Natural killer cell (primary cell): ENCODE data around the gene NDUFAF7. TPM values are rescaled to one million over a fixed set of nuclear protein-coding genes. Genes with fewer than 3 reads are reported as not detected.
"Not testable (repeated sequence)": the region's sequence is repeated elsewhere in the genome, so short reads cannot be mapped to it uniquely, and the experiment has no call there.

ENCODE experiments used
- ATAC-seq, 3 donors: fragments of 150-1000 bp in 2 of 3; fragments of 200-7000 bp in 1 of 3; cut with Tn5 transposase; 1 replicate in 1 of 3; 2 replicates in 2 of 3; pipeline ENCODE4 v1.10.0; 2021; ENCODE audit warnings: mild to moderate bottlenecking in 2 of 3, moderate library complexity in 2 of 3
- DNase-seq, 2 donors: peaks; one replicate each; pipeline versions ENCODE4 v3.0.0 to v3.0.0-alpha.2; 2013 to 2021; ENCODE audit warnings: mixed read lengths in 1 of 2
- H3K27ac ChIP-seq: one replicate; pipeline ENCODE4 v1.5.1; 2013; ENCODE audit warnings: mild to moderate bottlenecking, low read length
- H3K27me3 ChIP-seq: one replicate; pipeline ENCODE4 v1.6.1; 2013; ENCODE audit warnings: low read length; ENCODE audit not compliant: control insufficient read depth, insufficient read depth
- H3K36me3 ChIP-seq: one replicate; pipeline ENCODE4 v1.6.1; 2013; ENCODE audit warnings: low read length; ENCODE audit not compliant: control insufficient read depth, insufficient read depth
- H3K4me1 ChIP-seq: one replicate; pipeline ENCODE4 v1.6.1; 2013; ENCODE audit warnings: low read length; ENCODE audit not compliant: control insufficient read depth, insufficient read depth
- H3K4me3 ChIP-seq: one replicate; pipeline ENCODE4 v1.5.1; 2013; ENCODE audit warnings: low read length
- H3K9me3 ChIP-seq: one replicate; pipeline ENCODE4 v1.6.1; 2013; ENCODE audit warnings: low read length; ENCODE audit not compliant: control insufficient read depth, insufficient read depth
- H3K27ac Mint-ChIP-seq, 2 donors: one replicate each; pipeline ENCODE4 v1.8.0; 2022; ENCODE audit warnings: mild to moderate bottlenecking in 2 of 2, mixed read lengths in 2 of 2, moderate library complexity in 1 of 2
- H3K27me3 Mint-ChIP-seq, 2 donors: one replicate each; pipeline ENCODE4 v1.8.0; 2022; ENCODE audit warnings: low read depth in 2 of 2, mixed read lengths in 2 of 2
- H3K36me3 Mint-ChIP-seq: one replicate; pipeline ENCODE4 v1.8.0; 2022; ENCODE audit warnings: mixed read lengths
- H3K4me1 Mint-ChIP-seq, 2 donors: one replicate each; pipeline ENCODE4 v1.8.0; 2022; ENCODE audit warnings: mixed read lengths in 2 of 2
- H3K4me3 Mint-ChIP-seq: one replicate; pipeline ENCODE4 v1.8.0; 2022; ENCODE audit warnings: mild to moderate bottlenecking, moderate library complexity, mixed read lengths
- H3K9me3 Mint-ChIP-seq, 2 donors: one replicate each; pipeline ENCODE4 v1.8.0; 2022; ENCODE audit warnings: mixed read lengths in 2 of 2
- WGBS: methylation state at CpG from one replicate; pipeline ENCODE4 v1.1.7; 2013; ENCODE audit warnings: missing lambda C conversion rate; ENCODE audit not compliant: insufficient coverage; 5-methylcytosine and 5-hydroxymethylcytosine counted together
- intact Hi-C: fragments of 100-400 bp; cut with micrococcal nuclease; formaldehyde crosslinking; loops from one replicate; pipeline ENCODE4 v1.14.2; 2022
- total RNA-seq, 4 donors: library from RNA; stranded (reverse); fragments of 120-200 nt in 1 of 4; gene quantifications; one replicate each; pipeline versions ENCODE4 v1.2.3 to v1.2.4, GENCODE V29; 2013 to 2022
- TF ChIP-seq, protein P1 (sequence below): fragments of 200-600 bp; IDR thresholded peaks from one replicate; pipeline ENCODE4 v1.8.0; 2022; ENCODE audit warnings: antibody characterized with exemption

NDUFAF7 gene
- total RNA-seq, 3 donors from 2014 or later (not counting 1 experiment from before 2014, with no cell fraction given): 13.4 to 24.1 (median 19.7) TPM

DNA sequence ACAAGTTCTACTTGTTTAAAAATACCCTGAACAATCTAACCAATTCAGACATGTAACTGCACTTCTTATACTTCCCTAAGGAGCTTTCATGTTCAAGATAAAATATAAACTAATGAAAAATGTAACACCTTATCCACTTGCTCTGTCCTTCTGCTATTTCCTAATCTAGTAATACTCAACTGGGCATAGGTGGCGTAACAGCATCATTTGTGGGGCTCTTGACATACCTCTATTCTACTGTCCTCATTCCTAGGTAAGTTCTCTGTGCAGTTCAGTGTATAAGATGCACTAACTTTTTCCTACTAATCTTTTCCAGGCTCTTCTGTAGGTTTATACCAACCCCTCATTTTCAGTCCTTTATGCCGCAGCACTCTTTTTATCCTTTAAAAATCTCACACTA, 56.5 kb downstream of the NDUFAF7 start:
- H3K4me1 ChIP-seq: no peaks in the 10 kb centered on the region
- ATAC-seq (peak in 1 of 3 donors; percentile 34), DNase-seq (peak in 1 of 2 donors; percentile 37)
- Mint-ChIP-seq H3K27me3 (no peaks in the 10 kb centered on the region), H3K4me3 (no peak overlapping the region), H3K9me3 (no peaks in the 10 kb centered on the region), H3K27ac (peak overlapping the region in 1 of 2 donors; percentile 3), H3K36me3 (peaks cover 14% of the 10 kb centered on the region), H3K4me1 (peaks cover 0 to 5% of the 10 kb centered on the region in 2 donors)
- H3K4me3 ChIP-seq: no peak overlapping the region
- H3K27me3 ChIP-seq: no peaks in the 10 kb centered on the region
- H3K9me3 ChIP-seq: no peaks in the 10 kb centered on the region
- WGBS: 100% methylated on average over 1 of the region's 2 CpGs
- TF ChIP-seq, protein P1, sequence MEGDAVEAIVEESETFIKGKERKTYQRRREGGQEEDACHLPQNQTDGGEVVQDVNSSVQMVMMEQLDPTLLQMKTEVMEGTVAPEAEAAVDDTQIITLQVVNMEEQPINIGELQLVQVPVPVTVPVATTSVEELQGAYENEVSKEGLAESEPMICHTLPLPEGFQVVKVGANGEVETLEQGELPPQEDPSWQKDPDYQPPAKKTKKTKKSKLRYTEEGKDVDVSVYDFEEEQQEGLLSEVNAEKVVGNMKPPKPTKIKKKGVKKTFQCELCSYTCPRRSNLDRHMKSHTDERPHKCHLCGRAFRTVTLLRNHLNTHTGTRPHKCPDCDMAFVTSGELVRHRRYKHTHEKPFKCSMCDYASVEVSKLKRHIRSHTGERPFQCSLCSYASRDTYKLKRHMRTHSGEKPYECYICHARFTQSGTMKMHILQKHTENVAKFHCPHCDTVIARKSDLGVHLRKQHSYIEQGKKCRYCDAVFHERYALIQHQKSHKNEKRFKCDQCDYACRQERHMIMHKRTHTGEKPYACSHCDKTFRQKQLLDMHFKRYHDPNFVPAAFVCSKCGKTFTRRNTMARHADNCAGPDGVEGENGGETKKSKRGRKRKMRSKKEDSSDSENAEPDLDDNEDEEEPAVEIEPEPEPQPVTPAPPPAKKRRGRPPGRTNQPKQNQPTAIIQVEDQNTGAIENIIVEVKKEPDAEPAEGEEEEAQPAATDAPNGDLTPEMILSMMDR: no peak
- H3K36me3 ChIP-seq: peaks cover 25% of the 10 kb centered on the region
- intact Hi-C loops: no loop called here
- no peak overlapping the region for H3K27ac ChIP-seq

DNA sequence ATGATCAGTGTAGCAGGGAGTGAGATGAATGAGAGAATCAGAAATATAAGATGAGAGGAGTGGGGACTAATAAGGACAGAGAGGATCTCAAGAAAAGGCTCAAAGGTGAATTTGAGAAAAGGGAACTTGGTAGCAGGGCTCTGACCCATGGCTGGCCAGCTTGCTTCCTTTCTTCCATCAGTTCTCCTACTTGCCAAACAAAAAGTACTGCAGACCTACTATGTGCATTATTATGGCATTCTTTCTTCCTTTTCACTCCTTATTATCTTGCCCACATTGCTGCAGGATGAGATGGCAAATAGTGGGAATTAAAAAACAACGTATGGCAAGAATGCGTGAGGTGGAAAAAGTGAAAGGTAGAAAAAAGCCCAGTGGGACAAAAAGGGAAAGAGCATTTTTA, 60.2 kb downstream of the NDUFAF7 start:
- H3K4me3 Mint-ChIP-seq: no peak overlapping the region
- WGBS: no CpG with 5 or more reads among the region's 2 CpGs
- TF ChIP-seq, protein P1: no peak
- peaks cover 14% of the 10 kb centered on the region for H3K36me3 Mint-ChIP-seq
- intact Hi-C loops: no loop called here
- DNase-seq: no peak
- H3K4me1 Mint-ChIP-seq: peaks cover 0 to 15% of the 10 kb centered on the region in 2 donors
- no peaks in the 10 kb centered on the region for H3K9me3 Mint-ChIP-seq
- no peaks in the 10 kb centered on the region for H3K27me3 ChIP-seq
- no peaks in the 10 kb centered on the region for H3K4me1 ChIP-seq
- ATAC-seq: no peak
- H3K27ac ChIP-seq: no peak overlapping the region
- H3K36me3 ChIP-seq: peaks cover 15% of the 10 kb centered on the region
- no peak overlapping the region for H3K4me3 ChIP-seq
- H3K27ac Mint-ChIP-seq: peak overlapping the region in 1 of 2 donors; percentile 9
- H3K9me3 ChIP-seq: no peaks in the 10 kb centered on the region
- no peaks in the 10 kb centered on the region for H3K27me3 Mint-ChIP-seq

DNA sequence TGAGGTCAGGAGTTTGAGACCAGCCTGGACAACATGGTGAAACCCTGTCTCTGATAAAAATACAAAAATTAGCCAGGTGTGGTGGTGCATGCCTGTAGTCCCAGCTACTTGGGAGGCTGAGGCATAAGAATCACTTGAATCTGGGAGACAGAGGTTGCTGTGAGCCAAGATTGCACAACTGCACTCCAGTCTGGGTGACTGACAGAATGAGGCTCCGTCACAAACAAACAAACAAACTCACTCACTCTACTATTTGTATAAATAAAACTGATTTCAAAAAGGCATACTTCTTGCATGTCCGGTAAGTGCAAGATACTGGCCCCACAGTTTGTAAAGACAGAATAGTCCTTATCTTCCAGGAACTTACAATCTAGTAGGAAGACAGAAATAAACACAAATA, 63.4 kb downstream of the NDUFAF7 start:
- H3K27ac ChIP-seq, H3K4me3 Mint-ChIP-seq, H3K36me3 ChIP-seq, H3K9me3 ChIP-seq, H3K4me1 ChIP-seq, H3K27me3 ChIP-seq, H3K27ac Mint-ChIP-seq, DNase-seq, H3K4me3 ChIP-seq, intact Hi-C loops, ATAC-seq, H3K27me3 Mint-ChIP-seq, H3K36me3 Mint-ChIP-seq, H3K9me3 Mint-ChIP-seq: not testable (repeated sequence)
- WGBS: 100% methylated on average over 1 of the region's 2 CpGs
- H3K4me1 Mint-ChIP-seq: peaks cover 12 to 21% of the 10 kb centered on the region in 2 donors

DNA sequence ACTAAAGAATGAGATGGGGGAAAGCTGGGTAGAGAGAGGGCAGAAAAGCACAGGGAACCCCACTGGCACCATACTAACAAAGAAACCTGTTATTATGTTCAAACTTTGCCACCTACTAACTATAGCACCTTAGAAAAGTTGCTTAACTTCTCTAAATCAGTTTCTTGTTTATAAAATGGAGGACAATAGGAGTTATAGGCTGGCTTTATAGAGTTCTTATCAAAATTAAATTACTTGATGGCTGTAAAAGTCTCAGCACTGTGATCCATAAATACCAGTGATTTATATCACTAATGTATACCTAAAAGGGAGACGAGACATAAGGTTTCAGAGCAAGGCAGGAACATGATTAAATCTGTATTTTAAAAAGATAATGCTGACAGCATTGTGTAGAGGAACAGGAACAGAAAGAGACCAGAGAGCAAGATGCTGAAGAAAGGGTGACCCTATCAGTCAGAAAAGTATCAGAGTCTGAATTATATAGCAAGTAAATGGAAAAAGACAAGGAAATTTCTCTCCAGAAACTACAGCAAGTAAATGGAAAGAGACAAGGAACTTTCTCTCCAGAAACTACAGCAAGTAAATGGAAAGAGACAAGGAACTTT, 64.1 kb downstream of the NDUFAF7 start:
- Histone ChIP-seq H3K4me1 (no peaks in the 10 kb centered on the region), H3K27ac (no peak overlapping the region), H3K36me3 (no peaks in the 10 kb centered on the region), H3K27me3 (no peaks in the 10 kb centered on the region), H3K4me3 (no peak overlapping the region), H3K9me3 (no peaks in the 10 kb centered on the region)
- no peak overlapping the region for H3K27ac Mint-ChIP-seq
- intact Hi-C loops: no loop called here
- no peak for DNase-seq
- no peak overlapping the region for H3K4me3 Mint-ChIP-seq
- no peak for ATAC-seq
- TF ChIP-seq, protein P1: no peak
- H3K9me3 Mint-ChIP-seq: no peaks in the 10 kb centered on the region
- 83% methylated on average over 1 of the region's 1 CpG for WGBS
- no peaks in the 10 kb centered on the region for H3K36me3 Mint-ChIP-seq
- H3K4me1 Mint-ChIP-seq: peaks cover 17 to 21% of the 10 kb centered on the region in 2 donors
- H3K27me3 Mint-ChIP-seq: no peaks in the 10 kb centered on the region
